ENCODE data around the gene GLG1.

Gene GLG1

DNA sequence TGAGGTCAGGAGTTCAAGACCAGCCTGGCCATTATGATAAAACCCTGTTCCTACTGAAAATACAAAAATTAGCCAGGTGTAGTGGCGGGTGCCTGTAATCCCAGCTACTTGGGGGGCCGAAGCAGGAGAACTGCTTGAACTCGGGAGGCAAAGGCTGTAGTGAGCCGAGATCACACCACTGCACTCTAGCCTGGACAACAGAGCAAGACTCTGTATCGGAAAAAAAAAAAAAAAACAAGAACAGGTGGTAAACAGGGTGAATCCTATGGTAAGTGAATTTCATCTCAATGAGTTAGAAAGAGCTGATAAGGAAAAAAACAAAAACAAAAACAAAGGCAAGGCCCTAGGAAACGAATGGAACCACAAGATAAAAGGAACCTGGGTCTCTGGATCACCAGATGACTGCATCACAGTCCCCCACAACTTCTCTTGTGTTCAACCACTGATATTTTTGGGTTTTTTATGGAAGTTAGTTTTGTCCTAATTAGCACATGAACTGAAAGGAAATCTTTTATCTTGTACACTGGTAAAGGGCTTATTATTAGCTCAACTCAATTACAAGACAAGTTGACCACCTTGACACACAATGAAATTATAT lies 21.0 kb downstream of the GLG1 start:
- no peak for DNase-seq (ENCODE audit: low read depth)
- H3K4me3 ChIP-seq (ENCODE audit: low read depth, low read length) = no peak overlapping the region
- no peak for TF ChIP-seq CTCF (IDR thresholded peaks at IDR 0.05; ENCODE audit: control insufficient read depth, extremely low read depth, insufficient read depth)

DNA sequence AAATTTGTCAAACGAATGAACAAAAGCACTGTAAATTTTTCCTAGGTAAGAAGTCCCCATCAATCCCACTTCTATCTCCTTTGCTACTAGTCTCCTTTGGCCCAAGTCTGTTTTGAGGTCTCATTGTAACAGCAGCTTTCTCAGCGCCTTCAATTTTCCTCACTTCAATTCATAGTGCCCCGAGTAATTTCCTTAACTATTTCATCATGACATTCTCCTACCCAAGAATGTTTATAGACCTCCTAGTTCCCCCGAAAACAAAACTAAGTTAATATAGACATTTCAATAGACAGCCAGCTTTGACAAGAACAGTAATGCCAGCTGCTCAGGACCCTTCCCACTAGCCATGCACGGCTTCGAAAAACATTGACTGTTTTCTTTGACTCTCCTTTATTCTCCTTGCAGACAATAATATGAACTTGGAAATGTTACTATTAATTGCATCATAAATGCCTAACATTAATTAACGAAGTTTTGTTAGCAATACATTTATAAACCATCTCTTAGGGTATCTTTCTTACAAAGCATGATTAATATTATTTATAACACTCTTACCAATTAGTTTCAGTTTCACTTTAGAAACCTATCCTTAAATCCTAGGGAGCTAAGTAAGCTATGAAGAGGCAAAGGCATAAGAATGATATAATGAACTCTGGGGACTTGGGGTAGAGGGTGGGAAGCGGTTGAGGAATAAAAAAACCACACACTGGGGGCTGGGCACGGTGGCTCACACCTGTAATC lies 22.8 kb downstream of the GLG1 start:
- TF ChIP-seq CTCF (IDR thresholded peaks at IDR 0.05; ENCODE audit: control insufficient read depth, extremely low read depth, insufficient read depth) = no peak
- H3K4me3 ChIP-seq (ENCODE audit: low read depth, low read length) = no peak overlapping the region
- no peak for DNase-seq (ENCODE audit: low read depth)

- H3K4me3 ChIP-seq (ENCODE audit: low read depth, low read length) = no peak overlapping the region
- no peak for DNase-seq (ENCODE audit: low read depth)
- no peak for TF ChIP-seq CTCF (IDR thresholded peaks at IDR 0.05; ENCODE audit: control insufficient read depth, extremely low read depth, insufficient read depth)
Measured at GRCh38 chr16:74582970-74583369, 23.9 kb downstream of the GLG1 start.

GRCh38 chr16:74580833-74581232 lies 26.1 kb downstream of the GLG1 start:
- TF ChIP-seq CTCF (IDR thresholded peaks at IDR 0.05; ENCODE audit: control insufficient read depth, extremely low read depth, insufficient read depth) = no peak
- no peak overlapping the region for H3K4me3 ChIP-seq (ENCODE audit: low read depth, low read length)
- DNase-seq (ENCODE audit: low read depth) = no peak

DNA sequence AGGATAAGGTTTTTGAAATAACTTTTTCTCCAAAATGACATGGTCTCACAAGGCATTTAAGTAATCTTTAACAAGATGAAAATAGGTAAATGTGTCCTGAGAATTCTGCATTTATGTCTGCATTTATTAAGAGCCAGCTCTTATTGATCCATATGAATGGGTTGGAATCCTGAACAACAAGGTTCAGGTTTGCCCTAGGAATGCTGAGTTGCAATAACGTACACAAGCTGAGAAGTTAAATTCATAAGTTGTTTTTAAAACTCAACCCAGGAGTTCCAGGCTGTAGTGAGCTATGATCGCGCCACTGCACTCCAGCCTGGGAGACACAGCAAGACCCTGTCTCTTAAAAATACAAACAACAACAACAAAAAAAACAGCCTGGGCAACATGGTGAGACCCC lies 28.1 kb downstream of the GLG1 start:
- TF ChIP-seq CTCF (IDR thresholded peaks at IDR 0.05; ENCODE audit: control insufficient read depth, extremely low read depth, insufficient read depth) = no peak
- no peak for DNase-seq (ENCODE audit: low read depth)
- no peak overlapping the region for H3K4me3 ChIP-seq (ENCODE audit: low read depth, low read length)

DNA sequence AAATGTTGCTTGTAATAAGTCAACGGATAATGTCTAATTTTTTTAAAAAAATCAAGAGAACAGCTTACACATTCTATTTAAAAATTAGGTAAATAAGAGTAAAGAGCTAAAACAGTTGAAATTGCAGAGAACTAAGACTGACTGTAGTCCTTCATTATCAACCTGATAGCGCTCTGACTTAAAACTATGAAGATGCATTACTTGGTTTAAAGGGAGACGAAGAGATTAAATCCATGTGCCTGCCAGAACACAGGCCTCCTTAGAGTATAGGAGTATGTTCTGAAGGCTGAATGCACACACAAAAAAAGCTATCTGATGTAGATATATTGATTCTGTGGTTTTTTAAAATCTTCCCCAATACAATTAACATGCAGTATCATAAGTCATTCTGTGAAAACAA lies 28.5 kb downstream of the GLG1 start:
- DNase-seq (ENCODE audit: low read depth) = no peak
- H3K4me3 ChIP-seq (ENCODE audit: low read depth, low read length) = no peak overlapping the region
- TF ChIP-seq CTCF (IDR thresholded peaks at IDR 0.05; ENCODE audit: control insufficient read depth, extremely low read depth, insufficient read depth) = no peak

All from LNCaP clone FGC (cell line).